GM21390 (cell line): Measurements from ENCODE around the gene MS4A6E.
"Not testable (repeated sequence)": the region's sequence is repeated elsewhere in the genome, so short reads cannot be mapped to it uniquely, and the experiment has no call there.

Source experiments
- ATAC-seq: cut with Tn5 transposase; IDR thresholded peaks from one replicate; pipeline ENCODE4 v1.9.1; 2021; ENCODE audit not compliant: unreplicated experiment

MS4A6E gene

DNA sequence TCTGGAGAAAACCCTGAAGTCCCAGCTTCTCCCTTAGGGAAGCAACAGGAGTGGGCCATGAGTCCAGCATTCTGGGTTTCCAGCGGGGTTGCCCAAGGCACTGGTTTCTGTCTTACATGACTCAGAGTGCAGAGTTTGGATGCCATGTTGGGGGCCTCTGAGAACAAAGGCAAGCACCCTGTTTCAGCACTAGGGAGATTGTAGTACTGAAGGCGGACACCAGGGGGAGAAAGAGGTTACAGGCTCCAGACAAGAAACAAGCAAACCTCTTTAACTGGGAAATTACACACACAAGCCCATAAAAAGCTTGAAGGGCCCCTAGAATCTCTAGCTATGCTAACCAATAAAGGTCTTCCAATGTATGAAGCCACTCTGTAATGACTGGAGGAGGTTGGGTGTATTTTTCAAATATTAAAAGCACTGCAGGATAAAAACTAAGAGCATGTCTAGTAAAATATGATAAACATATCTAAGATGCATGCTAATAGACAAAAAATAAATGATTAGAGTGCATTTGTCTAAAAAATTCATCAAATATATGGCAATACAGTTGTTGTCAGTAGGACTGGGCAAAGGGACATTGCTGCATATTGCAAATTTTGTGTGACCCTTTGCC is 7.1 kb downstream of the MS4A6E start:
- ATAC-seq, result no peak

DNA sequence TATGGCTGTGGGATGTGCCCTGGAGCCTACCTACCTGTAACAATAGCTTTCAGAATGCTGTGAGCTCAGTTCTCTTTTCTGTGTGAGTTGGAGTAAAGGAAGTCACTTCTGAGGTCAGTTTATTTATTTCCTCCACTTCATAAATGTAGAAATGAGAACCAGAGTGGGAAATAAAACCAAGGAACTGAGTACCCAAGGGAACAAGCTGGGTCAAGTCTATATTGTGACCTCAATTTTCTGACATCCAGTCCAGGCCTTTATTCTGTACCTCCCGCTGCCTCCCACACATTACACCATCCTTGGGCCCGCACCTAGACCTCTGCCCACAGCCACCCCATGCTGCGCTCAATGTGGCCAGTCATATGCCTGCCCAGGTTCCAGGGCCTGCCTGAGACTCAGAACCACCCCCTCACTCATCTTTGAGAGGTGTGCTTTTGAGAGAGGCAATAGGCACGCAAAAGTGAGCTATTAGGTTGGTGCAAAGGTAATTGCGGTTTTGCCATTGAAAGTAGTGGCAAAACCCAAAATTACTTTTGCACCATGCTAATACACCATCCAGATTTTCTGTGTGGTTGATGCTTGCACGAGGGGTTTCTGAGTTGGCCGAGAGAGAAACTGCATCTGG is 9.8 kb downstream of the MS4A6E start:
- ATAC-seq, result no peak

DNA sequence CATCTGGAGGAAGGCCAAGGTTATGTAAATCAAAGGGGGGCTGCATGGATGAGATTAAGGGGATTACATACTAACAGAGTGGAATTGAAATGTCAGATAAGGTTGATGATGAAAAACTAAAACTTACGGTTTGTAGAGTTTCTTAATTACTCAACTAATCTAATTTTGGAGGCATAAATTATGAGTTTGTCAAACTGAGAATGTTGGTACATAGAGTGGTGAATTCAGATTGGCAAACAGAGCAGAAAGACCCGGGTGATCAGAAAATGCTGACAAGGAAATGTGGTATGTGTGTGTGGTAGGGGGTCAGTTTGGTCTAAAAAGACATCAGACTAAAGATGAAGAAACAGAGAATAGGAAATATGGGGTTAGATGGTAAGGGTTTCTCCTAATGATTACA is 11.0 kb downstream of the MS4A6E start:
- no peak for ATAC-seq

DNA sequence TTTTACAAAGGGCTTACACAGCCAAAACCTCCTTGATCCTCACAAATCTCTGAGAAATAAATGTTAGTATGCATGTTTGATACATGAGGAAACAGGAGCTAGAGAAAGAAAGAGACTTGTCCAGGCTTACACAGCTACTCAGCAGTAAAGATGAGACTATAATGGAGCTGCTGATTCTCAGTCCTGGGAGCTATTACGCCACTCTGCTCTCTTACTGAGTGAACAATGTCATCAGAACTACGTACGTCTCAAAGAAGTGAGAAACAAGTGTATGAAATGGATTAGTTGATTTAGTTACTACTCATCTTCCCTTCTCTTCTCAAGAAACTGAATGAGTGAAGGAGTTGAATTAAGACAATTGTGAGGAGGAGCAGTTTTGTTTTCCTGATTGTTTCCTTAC is 12.3 kb downstream of the MS4A6E start:
- no peak for ATAC-seq

DNA sequence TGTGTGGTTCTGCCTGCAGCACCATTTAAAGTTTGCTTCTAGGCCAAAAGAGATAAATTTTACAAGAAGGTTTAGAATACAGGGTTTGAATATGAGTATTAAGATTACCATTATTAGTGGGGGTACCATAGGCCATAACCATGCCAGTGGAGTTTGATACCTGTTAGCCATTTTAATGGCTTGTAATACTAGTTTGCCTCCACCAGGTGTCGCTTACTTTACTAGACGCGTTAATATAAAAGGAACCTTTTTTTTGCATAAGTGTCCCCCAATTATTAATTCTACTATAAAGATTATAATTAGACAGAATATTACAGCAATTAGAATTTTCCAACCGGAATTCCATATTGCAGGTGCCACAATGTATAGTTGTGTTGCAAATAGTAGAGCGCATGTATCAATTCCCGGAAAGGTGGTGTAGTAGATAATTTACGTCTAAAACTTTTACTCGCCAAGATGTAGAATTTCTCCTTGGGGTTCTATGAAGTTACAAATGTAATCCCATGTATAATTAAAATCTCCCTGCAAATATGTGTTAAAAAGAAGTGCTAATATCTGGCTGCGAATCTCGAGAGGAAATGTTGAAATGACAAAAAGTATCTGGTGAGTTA is 16.1 kb downstream of the MS4A6E start:
- ATAC-seq, result no peak

DNA sequence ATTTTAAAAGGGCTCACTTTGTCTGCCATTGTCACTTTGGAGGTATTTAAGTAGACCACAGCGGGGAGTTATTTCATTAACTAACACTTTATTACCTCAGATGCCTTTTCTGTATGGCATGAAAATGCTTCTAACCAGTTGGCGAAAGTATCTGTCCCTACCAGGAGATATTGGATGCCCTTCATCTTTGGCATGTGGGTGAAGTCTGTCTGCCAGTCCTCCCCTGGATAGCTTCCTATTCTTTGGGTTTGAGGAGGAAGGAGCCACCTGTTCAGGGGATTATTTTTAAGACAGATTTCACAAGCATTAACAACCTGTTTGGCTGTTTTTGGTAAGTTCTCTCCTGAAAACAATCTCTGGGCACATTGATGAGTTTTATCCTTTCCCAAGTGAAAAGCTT is 17.1 kb downstream of the MS4A6E start:
- ATAC-seq, result no peak

DNA sequence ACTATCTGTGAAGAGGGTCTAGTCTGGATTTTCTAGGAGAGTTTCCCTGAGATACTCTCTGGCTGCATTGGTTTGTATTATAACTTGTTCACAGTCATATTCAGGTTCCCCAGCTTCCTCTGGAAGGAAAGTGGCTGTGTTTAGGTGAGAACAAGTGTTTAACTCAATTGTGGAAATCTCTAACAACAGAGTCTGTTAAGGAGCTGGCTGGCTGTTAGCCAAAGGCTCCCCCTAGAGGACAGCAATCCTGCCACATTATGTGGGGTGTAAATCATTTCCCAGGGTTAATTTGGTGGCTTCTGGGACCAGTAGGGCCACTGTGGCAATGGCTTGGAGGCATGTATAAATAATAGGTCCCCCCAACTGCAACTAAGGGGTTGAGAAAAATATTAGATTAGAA is 18.4 kb downstream of the MS4A6E start:
- peak; percentile 45 for ATAC-seq

DNA sequence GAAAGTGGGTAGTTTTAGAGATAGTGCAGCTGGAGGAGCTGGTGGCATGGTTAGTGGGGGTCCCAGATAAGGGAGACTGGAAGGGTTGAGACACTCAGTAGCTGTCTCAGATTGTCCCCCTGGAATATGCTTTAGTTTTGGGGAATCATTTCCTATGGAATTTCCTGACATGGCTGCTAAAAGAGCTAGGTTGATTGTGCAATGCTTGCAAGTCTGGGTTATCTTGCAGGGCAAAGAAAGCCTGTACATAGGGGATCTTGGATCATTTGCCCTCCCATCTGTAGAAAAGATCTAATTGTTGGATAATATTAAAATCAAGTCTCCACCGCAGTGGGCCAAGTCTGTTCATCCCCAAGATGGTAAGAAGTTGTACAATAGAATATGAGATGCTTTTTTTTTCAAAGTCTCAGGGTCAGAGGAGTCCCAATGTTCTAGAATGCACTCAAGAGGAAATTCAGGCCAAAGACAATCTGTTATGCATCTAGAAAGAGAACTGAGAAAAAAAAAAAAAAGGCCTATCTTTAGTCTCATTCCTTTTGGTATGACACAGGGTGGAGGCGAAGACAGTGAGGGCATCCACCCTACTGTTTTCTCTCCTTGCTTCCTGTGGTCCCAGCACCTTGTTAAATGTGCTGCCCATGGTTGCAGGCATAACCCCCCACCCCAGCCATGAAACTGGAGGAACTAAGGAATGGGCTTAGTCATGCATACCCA is 20.2 kb downstream of the MS4A6E start:
- ATAC-seq, result peak; percentile 70

DNA sequence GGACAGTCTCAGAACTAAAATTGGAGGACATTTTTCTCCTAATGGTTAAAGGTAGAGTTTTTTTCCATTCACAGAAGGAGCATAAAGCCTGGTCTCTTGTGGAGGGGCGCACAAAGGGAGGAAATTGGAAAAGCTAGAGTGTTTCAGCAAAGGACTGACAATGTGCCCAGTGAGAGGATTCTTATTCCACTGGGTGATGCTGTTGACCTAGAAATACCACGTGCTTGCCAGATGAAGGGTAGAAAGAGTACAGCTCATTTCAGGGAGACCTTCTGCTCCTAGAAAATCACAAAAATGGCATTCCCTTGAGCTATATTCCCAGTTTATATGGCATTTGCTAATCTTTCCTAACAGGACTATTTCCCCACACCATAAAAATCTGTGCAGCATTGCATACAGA is 21.1 kb downstream of the MS4A6E start:
- ATAC-seq, result no peak

DNA sequence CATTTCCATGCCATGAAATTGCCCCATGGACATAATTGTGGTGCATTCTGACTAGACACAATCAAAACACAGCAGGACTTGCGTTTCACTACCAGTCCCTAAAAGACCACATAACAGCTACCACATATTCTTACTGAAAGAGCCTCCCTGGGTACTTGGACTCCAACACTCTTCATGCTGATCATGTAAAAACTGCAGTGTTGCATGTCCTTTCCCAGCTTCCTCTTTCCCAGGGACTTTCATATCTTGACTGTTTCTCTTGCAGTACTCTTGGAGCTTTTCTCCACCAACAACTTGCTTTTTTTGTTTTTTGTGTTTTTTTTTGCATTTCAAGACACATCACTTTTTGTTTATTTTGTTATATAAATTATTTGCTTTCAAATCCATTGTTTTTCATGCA is 22.9 kb downstream of the MS4A6E start:
- ATAC-seq, result no peak

DNA sequence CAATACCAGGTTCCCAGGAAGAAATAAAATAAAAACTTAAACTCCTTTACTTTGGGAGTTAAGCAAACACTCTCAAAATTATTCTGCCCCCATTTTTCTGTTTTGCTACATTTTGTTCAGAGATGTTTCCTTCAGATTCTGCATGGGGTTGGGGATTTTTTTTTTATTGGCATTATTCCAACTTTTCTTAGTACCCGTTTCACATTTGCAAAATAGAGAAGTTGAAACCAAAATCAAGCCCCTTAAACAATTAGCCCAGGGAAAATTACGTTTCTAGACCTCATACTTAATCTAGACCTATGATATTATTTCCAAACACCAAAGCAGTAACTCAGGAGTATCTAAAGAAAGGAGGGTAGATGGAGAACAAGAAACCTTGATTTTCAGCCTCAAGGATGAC is 30.7 kb downstream of the MS4A6E start:
- no peak for ATAC-seq

DNA sequence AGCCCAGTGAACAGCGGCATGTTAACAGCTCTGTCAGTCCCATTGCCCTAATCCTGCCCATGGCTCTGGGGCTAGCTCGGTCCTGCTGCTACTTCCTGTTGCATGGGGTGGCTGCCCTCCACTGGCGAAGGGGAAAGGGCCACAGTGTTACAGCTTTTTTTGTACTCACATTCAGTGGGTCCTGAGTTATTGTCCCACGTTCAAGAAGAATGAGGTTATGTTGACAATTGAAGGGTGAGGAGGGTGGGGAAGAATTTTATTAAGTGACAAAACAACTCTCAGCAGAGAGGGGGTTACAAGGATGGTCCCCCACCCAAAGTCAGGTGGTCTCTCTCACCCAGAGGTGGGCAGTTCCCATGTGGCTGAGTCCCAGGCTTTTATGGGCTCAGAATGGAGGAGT is 33.6 kb downstream of the MS4A6E start:
- no peak for ATAC-seq

DNA sequence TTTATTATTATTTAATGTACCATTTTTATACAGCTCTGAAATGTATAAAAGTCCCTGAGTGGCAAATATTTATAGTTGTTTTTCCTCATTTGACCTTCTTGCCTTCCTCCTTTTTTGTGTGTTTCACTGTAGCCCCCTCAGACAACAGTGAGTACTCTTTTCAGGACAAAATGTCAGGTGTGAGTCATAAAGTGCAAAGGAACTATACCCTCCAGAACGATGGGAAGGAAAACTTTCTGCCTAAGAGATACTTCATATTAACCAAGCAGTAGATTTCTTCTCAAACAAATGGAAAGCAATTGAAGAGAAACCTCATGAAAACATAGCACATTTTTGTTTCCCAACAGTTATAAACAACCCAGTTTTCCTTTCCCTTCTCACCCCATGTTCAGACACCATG is 35.2 kb downstream of the MS4A6E start:
- no peak for ATAC-seq

DNA sequence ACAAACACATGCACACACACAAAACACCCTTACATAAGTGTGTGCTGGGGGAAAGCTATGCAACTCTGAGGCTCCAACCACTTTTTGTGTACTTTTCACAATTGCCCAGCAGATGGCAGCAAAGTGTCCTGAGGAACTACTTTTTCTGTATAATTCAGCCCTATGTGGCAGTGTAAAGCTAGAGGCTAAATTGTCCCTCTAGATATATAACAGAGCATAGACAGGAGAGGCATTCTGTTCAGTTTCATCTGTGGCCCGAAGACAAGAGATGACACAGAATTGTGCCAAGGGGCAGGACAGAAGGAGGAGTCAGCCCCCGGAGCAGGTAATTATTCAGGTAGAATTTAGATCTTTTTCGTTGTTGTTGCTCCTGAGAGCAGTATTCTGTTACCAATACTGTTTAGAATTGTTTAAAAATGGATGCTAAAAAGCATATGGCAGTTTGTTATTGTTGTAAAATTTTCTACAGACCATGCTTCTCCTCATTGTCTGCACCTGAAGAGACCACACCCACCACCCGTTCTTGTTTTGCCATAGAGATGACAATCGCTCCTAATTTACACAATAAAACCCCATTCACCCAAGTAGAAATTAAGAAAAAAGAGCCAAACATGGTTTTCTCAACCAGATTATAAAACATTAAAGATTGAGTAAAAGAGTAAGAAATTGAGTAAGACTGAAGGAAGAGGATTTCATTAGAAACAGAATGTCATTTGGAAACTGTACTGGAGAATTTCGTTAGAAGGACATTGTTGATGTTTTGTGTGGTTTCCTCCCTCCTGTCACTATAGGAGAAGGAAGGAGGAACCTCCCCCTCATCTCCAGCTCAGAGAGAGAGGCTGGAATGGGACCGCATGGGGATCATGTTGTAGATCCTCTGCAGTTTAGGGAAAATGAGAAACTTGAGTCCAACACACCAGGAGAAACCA is 36.8 kb downstream of the MS4A6E start:
- peak; percentile 54 for ATAC-seq

DNA sequence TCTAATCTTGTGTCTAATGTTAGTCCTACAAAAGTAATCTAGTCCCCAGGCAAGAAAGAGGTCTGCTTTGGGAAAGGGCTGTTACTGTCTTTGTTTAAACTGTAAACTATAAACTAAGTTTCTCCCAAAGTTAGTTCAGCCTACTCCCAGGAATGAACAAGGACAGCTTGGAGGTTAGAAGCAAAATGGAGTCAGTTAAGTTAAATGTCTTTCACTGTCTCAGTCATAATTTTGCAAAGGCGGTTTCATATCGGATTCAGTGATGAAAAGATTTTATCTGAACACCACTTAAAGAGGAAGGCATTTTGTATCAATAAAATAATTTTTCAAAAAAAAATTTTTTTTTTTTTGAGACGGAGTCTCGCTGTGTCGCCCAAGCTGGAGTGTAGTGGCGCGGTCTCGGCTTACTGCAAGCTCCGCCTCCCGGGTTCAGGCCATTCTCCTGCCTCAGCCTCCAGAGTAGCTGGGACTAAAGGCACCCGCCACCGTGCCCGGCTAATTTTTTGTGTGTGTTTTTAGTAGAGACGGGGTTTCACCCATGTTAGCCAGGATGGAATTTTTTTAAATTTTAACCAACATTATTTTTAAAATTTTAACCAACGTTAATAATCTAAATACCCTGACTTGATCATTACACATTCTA is 39.3 kb downstream of the MS4A6E start:
- ATAC-seq, result not testable (repeated sequence)

DNA sequence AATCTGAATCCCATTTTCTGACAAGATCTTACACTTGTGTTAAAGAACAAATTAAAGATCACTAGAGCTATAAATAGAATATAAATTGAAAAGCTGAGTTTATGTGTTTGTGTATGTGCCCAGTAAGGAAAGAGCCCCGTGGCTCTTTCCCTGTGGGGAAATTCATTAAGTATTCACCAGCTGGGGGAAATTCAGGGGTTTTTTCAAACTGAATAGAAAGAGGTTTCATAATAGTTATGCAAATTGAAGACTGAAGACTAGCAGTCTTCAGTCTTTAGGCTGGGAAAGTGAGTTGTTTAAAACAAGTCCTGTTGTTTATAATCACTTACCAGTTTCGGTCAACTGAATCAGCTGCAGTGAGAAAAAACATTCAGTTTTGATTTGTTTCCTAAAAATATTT is 40.0 kb downstream of the MS4A6E start:
- ATAC-seq, result peak; percentile 81

DNA sequence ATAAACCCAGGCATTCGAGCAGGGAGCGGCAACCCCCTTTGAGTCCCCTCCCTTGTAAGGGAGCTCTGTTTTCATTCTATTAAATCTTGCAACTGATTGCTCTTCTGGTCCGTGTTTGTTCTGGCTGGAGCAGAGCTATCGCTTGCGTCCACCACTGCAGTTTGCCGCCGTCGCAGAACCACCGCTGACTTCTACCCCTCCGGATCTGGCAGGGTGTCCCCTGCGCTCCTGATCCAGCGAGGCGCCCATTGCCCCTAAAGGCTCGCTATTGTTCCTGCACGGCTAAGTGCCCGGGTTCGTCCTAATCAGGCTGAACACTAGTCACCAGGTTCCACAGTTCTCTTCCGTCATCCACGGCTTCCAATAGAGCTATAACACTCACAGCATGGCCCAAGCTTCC is 40.8 kb downstream of the MS4A6E start:
- ATAC-seq, result no peak

DNA sequence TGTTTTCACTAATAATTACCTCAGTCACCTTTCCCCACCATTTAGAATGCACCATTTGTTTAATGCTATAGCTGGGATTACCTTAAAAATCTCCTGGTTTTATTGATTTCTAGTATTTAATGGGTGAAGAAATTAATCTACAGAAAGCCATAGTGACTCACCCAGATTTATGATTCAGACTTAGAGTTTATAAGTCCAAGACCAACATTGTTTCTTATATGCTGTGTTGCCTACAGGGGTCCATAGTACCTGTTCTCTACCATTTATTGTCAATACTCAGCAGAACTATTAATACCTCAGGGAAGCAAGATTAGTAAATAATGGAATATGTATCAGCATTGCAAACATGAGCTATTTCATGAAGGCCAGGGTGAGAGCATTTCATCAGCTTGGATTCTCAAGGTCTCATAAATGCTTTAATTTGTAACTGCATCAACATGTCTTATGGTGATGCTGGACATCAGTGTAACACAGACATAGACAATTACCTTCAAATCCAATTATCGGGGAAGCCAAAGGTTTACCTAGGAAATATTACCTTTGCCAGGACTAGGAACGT is 43.3 kb downstream of the MS4A6E start:
- ATAC-seq, result no peak

DNA sequence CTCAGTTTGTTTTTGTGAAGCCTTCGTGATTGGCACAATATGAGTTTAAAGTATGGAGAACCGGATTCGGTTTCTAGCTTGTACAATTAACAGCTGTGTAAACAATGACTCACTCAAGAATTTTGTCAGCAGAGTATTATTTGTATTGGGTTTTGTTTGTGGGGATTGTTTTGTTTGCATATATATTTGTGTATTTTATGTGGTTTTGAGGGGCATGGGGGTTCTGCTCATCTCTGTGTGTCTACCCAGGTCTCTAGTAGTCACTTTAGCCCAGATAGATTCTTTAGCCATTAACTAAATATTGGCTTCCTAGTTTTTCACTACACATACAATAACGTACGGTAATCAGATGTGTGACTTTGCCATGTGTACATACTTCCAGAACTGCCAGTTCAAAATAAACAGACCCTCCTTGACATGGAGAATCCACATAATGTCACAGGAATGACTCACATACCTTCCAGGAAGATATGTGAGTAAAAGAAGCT is 43.8 kb downstream of the MS4A6E start:
- ATAC-seq, result no peak

DNA sequence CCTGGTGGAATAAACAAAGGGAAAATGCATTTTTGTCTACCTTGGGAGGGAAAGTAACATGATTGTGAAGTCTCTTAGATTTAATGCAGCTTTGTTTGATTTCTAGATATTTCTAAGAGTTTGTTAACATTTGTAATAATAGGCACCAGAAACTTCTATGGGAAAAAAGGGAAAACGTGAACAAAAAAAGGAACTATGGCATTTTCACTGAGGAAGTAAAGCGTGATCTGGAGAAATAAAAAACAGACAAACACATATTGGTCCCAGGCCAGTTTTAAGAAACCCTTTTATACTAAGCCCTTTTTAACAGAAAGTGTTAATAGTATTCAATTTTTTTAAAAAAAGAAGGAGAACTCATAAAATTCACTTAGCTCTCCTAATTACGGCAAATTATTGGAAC is 44.3 kb downstream of the MS4A6E start:
- no peak for ATAC-seq
